ENCODE data around the gene ALK.

Gene ALK

GRCh38 chr2:29528891-29529520 lies 392.4 kb downstream of the ALK start:
- DNase-seq (ENCODE audit: low spot score), result peak; percentile 18

DNA sequence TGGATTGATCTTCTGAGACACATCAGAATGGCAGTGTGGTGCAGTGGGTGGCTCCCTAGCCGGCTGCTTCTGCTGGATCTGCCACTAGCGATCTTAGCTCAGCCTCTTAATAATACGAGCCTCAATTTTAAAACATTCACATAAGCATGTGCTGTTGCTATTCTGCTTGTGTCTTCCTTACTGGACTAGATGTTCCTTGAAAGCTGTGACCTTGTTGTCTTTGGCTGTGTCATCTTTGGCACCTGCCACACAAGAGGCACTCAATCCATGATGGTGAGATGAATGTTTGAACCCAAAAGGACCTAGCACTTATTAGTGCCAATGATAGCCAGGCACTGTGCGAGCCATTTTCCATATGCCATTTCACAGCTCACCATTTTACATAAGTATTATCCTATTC lies 393.0 kb downstream of the ALK start:
- no peak for DNase-seq (ENCODE audit: low spot score)

- no peak for DNase-seq (ENCODE audit: low spot score)
Observed at GRCh38 chr2:29527947-29528346, 393.4 kb downstream of the ALK start.

DNA sequence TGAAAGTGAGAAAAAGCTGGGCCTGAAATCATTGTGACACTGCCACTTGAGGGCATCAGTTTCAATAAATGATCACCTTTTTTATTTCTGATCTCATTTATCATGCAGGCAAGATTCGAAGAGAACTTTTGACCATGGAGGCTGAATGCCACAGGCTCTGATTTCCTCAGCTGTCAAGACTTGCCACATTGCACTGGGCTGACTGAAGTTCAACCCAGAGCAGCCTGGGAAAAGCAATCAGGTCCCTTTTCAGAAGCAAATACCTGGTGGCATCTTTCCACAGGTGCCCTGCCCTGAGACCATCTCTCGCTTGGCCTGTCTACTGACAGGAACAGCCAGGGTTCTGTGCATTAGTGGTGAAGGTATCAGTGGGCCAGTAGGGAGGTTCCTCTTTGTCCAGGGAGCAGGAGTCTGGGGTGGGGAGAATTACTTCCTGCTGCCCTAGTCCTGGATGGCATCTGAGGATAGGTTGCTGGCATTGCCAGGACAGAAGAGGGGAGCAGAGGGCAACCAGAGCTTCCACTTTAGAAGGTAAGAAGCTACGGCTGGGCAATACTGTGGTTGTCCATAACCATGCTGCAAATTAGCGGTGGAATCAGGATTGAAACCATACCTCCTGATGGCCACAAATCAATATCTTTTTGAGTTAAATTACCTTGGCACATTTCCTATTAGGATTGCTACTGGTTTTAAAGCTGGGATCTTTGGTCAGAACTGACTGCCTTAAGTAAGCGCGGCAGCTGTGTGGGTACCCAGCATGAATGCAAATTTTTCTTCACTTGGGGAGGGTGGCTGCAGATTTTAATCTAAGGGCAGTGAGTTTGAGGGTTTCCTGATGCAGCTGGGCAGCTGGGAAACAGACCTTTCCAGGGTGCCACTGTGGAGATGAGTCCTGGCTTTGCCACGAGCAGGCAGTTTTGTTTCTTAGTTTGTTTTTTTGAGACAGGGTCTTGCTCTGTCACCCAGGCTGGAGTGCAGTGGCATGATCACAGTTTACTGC lies 394.5 kb downstream of the ALK start:
- no peak for DNase-seq (ENCODE audit: low spot score)

DNA sequence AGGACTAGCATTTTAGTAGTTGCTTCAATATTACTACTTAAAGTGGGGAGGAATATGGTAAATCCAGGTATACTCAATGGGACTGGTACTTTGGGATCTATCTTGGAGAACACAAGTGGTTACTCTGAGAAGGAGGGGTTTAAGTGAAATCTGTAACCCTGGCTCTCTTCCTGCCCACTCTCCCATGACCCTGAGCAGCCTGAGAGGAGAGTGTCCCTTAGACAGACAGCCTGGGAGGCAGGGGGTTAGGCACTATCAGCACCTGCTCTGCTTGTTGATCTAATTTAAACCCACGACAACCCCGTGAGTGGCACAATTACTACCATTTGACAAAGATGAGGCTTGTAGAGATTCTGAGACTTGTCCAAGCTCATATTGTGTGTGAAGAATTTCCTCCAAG lies 395.5 kb downstream of the ALK start:
- no peak for DNase-seq (ENCODE audit: low spot score)

DNA sequence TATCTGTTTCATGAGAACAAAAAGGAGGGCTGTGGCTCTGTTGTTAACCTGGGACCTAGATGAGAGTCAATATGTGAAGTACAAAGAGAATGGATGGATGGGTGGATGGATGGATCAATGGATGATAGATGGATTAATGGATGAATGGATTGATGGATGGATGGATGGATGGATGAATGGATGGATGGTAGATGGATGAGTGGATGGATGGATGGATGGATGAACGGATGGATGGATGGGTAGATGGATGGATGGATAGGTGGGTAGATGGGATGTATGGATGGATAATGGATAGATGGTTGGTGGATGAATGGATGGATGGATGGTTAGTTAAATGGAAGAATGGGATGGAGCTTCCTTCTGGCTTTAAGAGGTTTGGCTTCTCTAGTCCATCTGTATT lies 396.7 kb downstream of the ALK start:
- DNase-seq (ENCODE audit: low spot score), result no peak

DNA sequence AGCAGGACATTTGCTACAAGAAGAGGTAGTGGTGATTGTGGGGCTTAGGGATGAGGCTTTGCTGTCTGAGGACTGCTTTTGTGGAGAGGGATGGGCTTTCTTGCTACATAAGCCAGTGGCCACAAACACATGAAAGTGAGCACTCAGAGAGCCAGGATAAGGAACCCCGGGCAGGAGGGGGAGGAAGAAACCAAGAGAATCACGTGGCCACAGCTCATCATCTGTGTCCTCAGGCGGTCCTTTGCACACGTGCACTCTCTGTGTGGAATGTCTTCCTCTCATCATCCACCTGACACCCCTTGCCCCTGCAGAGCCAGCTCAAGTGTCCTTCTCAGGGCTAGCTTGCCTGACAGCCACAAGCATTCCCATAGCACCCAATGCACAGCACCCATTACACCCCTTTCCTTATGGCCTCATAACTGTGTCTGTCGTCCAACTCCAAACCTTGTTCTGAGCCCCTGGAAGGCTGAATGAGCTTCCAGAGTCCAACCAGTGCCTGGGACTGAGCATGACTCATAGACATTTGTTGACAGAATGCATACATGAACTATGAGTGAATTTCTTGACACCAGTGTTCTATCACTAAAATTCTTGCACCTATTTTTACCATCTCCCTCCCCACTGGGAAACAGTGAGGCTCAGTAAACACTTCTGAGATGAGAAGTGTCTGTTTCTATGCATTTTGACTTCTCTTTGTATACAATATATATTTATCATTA lies 398.3 kb downstream of the ALK start:
- DNase-seq (ENCODE audit: low spot score), result no peak

- no peak for DNase-seq (ENCODE audit: low spot score)
Observed at GRCh38 chr2:29520001-29520400, 401.4 kb downstream of the ALK start.

- no peak for DNase-seq (ENCODE audit: low spot score)
Observed at GRCh38 chr2:29519338-29519925, 402.0 kb downstream of the ALK start.

DNA sequence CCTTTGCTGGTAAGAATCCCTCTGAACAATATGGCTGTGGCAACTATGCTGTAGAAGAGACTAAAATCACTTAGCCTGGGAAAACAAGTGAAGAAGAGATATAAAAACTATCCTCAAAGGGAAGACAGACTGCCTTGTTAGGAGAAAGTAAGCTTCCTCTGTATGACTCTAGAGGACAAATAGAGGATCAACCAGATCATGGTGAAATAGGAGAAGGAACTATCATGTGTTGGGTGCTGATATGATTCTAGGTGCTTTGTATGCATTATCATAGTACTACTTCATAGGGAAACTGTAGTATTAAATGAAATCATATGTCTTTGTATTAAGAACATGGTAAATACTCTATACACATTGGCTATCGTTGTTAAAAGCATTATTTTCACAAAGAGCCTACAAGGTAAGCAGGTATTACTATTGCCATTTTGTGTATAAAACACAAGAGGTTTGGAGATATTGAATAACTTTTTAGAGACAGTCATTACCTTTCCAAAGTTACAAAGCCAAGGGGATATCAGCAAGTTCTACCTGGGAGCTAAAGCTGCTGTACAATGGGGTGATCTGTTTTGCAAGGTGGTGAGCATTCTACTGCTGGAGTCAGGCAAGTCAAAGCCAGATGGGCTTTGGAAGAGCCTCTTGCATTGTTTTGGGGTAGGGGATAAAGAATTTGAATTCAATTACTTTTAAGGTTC lies 402.6 kb downstream of the ALK start:
- DNase-seq (ENCODE audit: low spot score), result no peak

DNA sequence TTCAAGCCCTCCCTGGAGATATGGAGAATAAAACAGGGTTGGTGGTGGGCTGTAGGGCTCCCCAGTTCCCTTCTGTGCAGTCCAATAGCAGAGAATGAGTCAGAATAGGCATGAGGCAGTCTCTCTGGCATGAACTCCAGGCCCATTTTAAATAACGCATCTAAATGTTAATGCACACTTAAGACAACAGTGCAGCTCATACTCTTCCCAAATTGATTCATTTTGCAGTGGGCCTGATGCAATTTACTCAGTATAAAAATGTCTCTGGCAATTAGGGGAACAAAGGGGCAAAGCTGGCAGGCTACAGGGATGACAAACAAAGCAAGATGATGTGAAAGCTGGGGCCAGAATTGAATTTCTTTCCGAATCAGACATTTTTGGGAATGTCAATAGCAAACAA lies 403.4 kb downstream of the ALK start:
- no peak for DNase-seq (ENCODE audit: low spot score)

- DNase-seq (ENCODE audit: low spot score), result no peak
Observed at GRCh38 chr2:29517413-29517812, 404.0 kb downstream of the ALK start.

- DNase-seq (ENCODE audit: low spot score), result no peak
Observed at GRCh38 chr2:29516767-29517166, 404.6 kb downstream of the ALK start.

DNA sequence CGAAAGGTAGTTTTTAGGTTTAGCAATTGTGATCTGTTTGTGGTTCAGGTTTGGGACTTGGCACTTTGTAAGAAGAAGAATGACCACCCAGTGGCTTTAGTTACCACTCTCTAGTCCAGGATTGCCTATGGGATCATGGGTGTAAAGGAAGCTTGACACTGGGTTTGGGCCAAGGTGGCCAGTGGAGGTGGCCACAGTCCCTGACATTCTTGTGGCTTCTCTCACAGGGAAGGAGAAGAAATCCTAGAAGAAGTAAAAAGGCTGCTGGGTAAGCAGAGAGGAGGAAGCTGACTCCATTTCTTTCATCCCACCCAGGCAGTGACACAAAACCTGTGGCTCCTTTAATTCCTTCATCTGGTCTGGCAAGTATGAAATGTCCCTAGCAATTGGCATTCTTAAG lies 411.5 kb downstream of the ALK start:
- no peak for DNase-seq (ENCODE audit: low spot score)

DNA sequence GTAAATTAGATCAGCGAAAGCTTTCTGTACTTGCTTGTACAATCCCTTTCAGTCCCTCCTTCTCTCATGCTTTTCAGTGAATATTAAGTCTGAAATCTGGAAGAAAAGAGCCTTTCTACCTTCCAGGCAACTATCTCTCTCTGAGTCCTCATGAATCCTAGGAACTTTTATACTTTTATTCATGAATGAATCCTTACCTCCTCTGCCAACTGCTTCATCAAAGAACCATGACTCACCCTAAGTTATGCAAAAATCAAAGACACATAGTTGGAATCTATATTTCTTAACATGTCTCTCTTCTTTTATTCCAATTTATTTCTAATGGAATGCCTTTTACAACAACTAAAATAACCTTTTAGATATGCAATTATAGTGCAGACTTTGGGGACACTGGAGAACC lies 412.0 kb downstream of the ALK start:
- no peak for DNase-seq (ENCODE audit: low spot score)

- no peak for DNase-seq (ENCODE audit: low spot score)
Observed at GRCh38 chr2:29504746-29505145, 416.6 kb downstream of the ALK start.

GRCh38 chr2:29502460-29502911 lies 418.9 kb downstream of the ALK start:
- no peak for DNase-seq (ENCODE audit: low spot score)

DNA sequence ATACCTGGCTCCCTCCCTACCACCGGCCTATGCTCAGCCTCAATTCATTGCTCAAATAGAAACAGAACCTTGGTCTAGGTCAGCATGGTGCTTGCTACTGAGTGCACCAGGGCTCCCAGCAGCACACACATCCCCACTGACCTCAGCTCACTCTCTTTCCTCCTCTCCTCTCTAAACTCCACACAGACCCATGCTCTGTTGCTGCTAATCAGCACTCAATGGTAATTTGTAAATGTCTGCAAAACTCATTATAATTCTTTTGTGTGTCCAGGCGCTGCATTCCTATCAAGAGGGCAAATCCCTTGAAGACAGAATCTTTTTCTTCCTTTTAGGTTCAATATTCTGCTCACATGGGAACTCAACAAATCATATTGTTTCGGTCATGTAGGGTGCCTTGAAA lies 424.0 kb downstream of the ALK start:
- no peak for DNase-seq (ENCODE audit: low spot score)

DNA sequence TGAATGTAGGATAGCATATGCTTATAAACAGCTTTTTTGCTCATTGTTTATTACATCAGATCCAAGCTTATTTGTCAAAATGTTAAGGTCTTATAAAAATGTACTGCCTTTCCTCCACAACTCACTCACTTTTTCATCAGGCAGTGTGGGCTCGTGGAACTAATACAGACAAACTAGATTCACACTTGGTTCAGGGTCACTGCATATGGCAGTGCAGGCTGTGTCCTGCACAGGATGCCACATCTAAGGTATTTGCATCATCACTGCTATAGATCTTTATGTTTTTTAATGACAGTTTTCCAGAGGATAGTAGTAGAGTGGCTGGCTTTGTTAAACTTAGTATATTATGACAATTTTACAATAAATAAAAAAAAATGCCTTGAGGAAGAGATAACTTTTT lies 425.2 kb downstream of the ALK start:
- DNase-seq (ENCODE audit: low spot score), result no peak

DNA sequence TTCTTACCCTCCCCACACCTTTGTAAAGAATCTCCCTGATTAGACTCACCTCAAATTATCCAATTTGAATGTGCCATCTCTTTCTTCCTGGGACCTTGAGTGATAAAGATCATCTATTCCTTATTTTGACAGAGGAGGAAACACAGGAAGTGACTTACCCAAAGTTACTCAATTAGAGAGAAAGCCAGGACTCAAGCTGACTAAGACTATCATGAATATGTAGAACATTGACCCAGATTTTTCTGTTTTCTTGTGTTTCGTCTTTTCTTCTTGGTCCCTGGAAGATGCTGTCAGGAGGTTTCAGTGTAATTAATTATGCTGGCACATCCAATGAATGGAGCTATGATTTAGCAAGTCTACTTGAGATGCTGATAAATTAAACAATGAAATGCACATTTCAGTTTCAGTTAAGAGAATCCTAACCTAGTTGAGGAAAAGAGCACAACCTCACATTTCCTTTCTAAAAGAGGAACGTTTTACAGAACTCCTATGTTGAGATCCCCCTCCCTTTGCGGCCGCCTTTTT lies 425.8 kb downstream of the ALK start:
- DNase-seq (ENCODE audit: low spot score), result no peak

DNA sequence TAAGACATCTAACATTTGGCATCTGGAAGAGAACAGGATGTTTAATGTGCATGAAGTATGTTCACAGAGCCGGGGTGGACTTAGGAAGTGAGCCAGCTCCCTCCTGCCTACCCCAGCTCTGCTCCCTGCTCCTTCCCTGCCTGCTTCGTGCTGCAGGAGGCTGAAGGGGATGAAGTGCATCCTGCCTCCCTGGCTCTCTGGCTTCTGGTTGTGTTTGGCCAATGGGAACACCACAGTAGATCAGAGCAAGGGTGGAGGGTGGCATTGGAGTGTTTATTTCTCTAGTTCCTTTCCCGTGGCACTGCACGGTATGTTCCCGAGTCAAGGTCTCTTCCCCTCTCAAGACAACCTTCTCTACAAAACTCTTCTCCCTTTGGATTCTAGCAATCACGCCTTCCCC lies 426.3 kb downstream of the ALK start:
- DNase-seq (ENCODE audit: low spot score), result no peak
